C1 segment of cervical spinal cord (tissue), 14 donors: ENCODE measurements around the gene PSME4.
"Not testable (repeated sequence)": the region's sequence is repeated elsewhere in the genome, so short reads cannot be mapped to it uniquely, and the experiment has no call there.

ENCODE experiments used
- DNase-seq, 14 donors: peaks; one replicate each; lab custom pipeline; 2025; lab: John Stamatoyannopoulos, UW

The PSME4 gene

GRCh38 chr2:53842891-53843290 lies 127.9 kb downstream of the PSME4 start:
- no peak for DNase-seq

GRCh38 chr2:53841651-53842050 lies 129.1 kb downstream of the PSME4 start:
- DNase-seq, result not testable (repeated sequence)

GRCh38 chr2:53840580-53840979 lies 130.2 kb downstream of the PSME4 start:
- DNase-seq, result no peak

GRCh38 chr2:53829980-53830290 lies 140.9 kb downstream of the PSME4 start:
- DNase-seq, result not testable (repeated sequence)

- peak in 1 of 14 donors; percentile 15 for DNase-seq
Observed at GRCh38 chr2:53829273-53829979, 141.4 kb downstream of the PSME4 start.

- DNase-seq, result no peak
Observed at GRCh38 chr2:53828331-53828730, 142.5 kb downstream of the PSME4 start.

GRCh38 chr2:53827398-53828175 lies 143.2 kb downstream of the PSME4 start:
- peak in 6 of 14 donors; percentile 1 to 26 (median 16) for DNase-seq

- peak in 8 of 14 donors; percentile 6 to 46 (median 22) for DNase-seq
Observed at GRCh38 chr2:53826587-53827397, 144.0 kb downstream of the PSME4 start.

GRCh38 chr2:53826030-53826410 lies 144.8 kb downstream of the PSME4 start:
- no peak for DNase-seq

GRCh38 chr2:53823639-53824038 lies 147.2 kb downstream of the PSME4 start:
- not testable (repeated sequence) for DNase-seq

GRCh38 chr2:53821810-53822209 lies 149.0 kb downstream of the PSME4 start:
- no peak for DNase-seq

- DNase-seq, result no peak
Observed at GRCh38 chr2:53820711-53821110, 150.1 kb downstream of the PSME4 start.

GRCh38 chr2:53820048-53820447 lies 150.7 kb downstream of the PSME4 start:
- no peak for DNase-seq

GRCh38 chr2:53819634-53820033 lies 151.2 kb downstream of the PSME4 start:
- DNase-seq, result no peak

- DNase-seq, result no peak
Observed at GRCh38 chr2:53818854-53819435, 151.8 kb downstream of the PSME4 start.
